GM12801 (cell line): ENCODE results near the gene STX18.

Experiments
- TF ChIP-seq, protein P1 (sequence below): IDR thresholded peaks from one replicate; pipeline ENCODE4 v1.5.1; 2011; ENCODE audit warnings: control low read depth; ENCODE audit not compliant: insufficient read length; ENCODE audit errors: extremely low read depth

Gene STX18

DNA sequence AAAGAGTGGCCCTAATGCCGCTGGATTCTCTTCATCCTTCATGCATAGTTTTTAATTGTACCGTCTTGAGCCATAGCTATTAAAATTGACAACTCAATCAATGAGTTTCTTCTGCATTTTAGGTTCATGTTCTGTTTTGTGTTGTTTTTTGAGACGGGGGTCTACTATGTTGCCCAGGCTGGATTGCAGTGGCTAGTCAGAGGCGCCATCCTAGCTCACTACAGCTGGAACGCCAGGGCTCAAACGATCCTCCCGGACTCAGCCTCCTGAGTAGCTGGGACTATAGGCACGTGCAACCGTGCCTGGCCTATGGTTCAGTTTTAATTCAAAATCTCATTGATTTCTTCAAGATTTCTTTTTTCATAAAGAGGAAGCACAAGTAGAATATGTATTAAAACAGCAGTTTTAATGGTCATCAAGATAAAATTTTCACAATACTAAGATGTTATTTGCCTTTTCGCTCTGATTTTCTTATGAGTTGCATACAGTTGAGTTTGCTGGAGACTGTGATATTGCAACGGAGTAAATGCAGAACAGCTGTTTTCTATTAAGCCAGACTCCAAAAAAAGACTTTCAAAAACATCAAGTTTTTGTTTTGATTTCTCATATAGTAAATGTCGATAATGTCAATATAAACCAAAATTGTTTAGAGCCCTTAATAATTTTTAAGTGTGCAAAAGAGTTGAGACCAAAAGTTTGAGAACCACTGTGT lies 1.1 kb upstream of the STX18 start:
- TF ChIP-seq, protein P1, sequence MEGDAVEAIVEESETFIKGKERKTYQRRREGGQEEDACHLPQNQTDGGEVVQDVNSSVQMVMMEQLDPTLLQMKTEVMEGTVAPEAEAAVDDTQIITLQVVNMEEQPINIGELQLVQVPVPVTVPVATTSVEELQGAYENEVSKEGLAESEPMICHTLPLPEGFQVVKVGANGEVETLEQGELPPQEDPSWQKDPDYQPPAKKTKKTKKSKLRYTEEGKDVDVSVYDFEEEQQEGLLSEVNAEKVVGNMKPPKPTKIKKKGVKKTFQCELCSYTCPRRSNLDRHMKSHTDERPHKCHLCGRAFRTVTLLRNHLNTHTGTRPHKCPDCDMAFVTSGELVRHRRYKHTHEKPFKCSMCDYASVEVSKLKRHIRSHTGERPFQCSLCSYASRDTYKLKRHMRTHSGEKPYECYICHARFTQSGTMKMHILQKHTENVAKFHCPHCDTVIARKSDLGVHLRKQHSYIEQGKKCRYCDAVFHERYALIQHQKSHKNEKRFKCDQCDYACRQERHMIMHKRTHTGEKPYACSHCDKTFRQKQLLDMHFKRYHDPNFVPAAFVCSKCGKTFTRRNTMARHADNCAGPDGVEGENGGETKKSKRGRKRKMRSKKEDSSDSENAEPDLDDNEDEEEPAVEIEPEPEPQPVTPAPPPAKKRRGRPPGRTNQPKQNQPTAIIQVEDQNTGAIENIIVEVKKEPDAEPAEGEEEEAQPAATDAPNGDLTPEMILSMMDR = no peak

DNA sequence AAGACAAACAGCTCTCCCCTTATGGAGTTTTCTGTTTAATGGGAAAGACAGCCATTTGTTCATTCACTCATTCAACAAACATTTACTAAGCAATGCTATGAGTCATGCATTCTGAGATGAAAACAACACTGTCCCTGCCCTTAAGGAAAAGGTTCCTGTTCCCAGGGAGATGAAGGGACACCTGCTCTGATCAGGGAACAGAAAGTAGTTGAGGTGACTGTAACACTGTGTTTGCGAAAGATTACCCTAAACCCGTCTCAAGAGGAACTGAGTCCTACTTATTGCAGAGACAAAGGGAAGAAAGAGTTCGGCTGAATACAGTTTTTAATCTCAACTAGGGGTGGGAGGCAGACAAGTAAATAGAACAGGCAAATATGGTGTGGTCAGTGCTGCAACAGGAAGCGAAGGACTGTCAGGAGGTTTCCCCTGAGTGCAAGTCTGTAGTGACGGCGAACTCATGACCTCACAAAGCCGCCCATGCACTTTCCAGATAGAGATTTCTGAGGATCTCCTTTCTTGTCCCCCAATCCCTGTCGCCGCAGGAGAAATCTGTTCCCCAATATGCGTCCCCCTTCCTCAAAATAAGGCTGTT lies 712 bp downstream of the STX18 start:
- TF ChIP-seq, protein P1 = no peak

- TF ChIP-seq, protein P1 = no peak
Measured at GRCh38 chr4:4539481-4539880, 2.4 kb downstream of the STX18 start.

GRCh38 chr4:4535590-4535989 lies 6.3 kb downstream of the STX18 start:
- TF ChIP-seq, protein P1 = no peak

GRCh38 chr4:4534515-4535145 lies 7.2 kb downstream of the STX18 start:
- TF ChIP-seq, protein P1 = no peak

- TF ChIP-seq, protein P1 = no peak
Measured at GRCh38 chr4:4533461-4534169, 8.2 kb downstream of the STX18 start.
